IPS-18a (cell line): ENCODE results near the gene PPP3R1.
A peak's percentile ranks its signal among the peaks of the same experiment; 100 is the strongest.
"Not testable (repeated sequence)": the region's sequence is repeated elsewhere in the genome, so short reads cannot be mapped to it uniquely, and the experiment has no call there.

ENCODE experiments used
- H3K27ac ChIP-seq: one replicate; pipeline ENCODE4 v1.5.1; 2013; ENCODE audit warnings: low read length
- H3K27me3 ChIP-seq: one replicate; pipeline ENCODE4 v1.6.1; 2013; ENCODE audit warnings: mild to moderate bottlenecking, low read length; ENCODE audit not compliant: control insufficient read depth, insufficient read depth
- H3K36me3 ChIP-seq: one replicate; pipeline ENCODE4 v1.6.1; 2013; ENCODE audit warnings: low read depth, low read length; ENCODE audit not compliant: control insufficient read depth
- H3K4me1 ChIP-seq: one replicate; pipeline ENCODE4 v1.6.1; 2013; ENCODE audit warnings: low read depth, low read length; ENCODE audit not compliant: control insufficient read depth
- H3K4me3 ChIP-seq: one replicate; pipeline ENCODE4 v1.5.1; 2013; ENCODE audit warnings: low read length
- H3K9ac ChIP-seq: one replicate; pipeline ENCODE4 v1.6.1; 2013; ENCODE audit warnings: mild to moderate bottlenecking, low read length, moderate library complexity
- H3K9me3 ChIP-seq: one replicate; pipeline ENCODE4 v1.6.1; 2013; ENCODE audit warnings: low read depth, low read length; ENCODE audit not compliant: control insufficient read depth

Gene PPP3R1

GRCh38 chr2:68178432-68178831 is 73.9 kb downstream of the PPP3R1 start:
- Histone ChIP-seq H3K9ac (no peak overlapping the region), H3K9me3 (no peaks in the 10 kb centered on the region), H3K36me3 (peaks cover 38% of the 10 kb centered on the region), H3K4me3 (no peak overlapping the region), H3K27me3 (no peaks in the 10 kb centered on the region), H3K27ac (no peak overlapping the region), H3K4me1 (no peaks in the 10 kb centered on the region)

GRCh38 chr2:68177541-68177940 is 74.8 kb downstream of the PPP3R1 start:
- Histone ChIP-seq H3K9ac (no peak overlapping the region), H3K4me1 (no peaks in the 10 kb centered on the region), H3K27ac (no peak overlapping the region), H3K36me3 (peaks cover 38% of the 10 kb centered on the region), H3K9me3 (no peaks in the 10 kb centered on the region), H3K4me3 (no peak overlapping the region), H3K27me3 (no peaks in the 10 kb centered on the region)

- Histone ChIP-seq H3K4me1 (no peaks in the 10 kb centered on the region), H3K36me3 (peaks cover 40% of the 10 kb centered on the region), H3K9ac (no peak overlapping the region), H3K9me3 (no peaks in the 10 kb centered on the region), H3K4me3 (no peak overlapping the region), H3K27me3 (no peaks in the 10 kb centered on the region), H3K27ac (no peak overlapping the region)
These were observed 75.7 kb downstream of the PPP3R1 start for GRCh38 chr2:68176657-68177056.

- H3K4me3 ChIP-seq, H3K27ac ChIP-seq, H3K27me3 ChIP-seq, H3K9me3 ChIP-seq, H3K9ac ChIP-seq, H3K4me1 ChIP-seq: not testable (repeated sequence)
- H3K36me3 ChIP-seq, result peaks cover 39% of the 10 kb centered on the region
These were observed 77.1 kb downstream of the PPP3R1 start for GRCh38 chr2:68175210-68175609.

GRCh38 chr2:68172990-68173700 is 79.2 kb downstream of the PPP3R1 start:
- Histone ChIP-seq H3K36me3 (peaks cover 47% of the 10 kb centered on the region), H3K4me1 (no peaks in the 10 kb centered on the region), H3K9ac (no peak overlapping the region), H3K27me3 (no peaks in the 10 kb centered on the region), H3K9me3 (no peaks in the 10 kb centered on the region), H3K27ac (no peak overlapping the region), H3K4me3 (no peak overlapping the region)

GRCh38 chr2:68172521-68172920 is 79.8 kb downstream of the PPP3R1 start:
- H3K27me3 ChIP-seq, result no peaks in the 10 kb centered on the region
- H3K9ac ChIP-seq, result no peak overlapping the region
- peaks cover 48% of the 10 kb centered on the region for H3K36me3 ChIP-seq
- H3K27ac ChIP-seq, result no peak overlapping the region
- no peaks in the 10 kb centered on the region for H3K4me1 ChIP-seq
- H3K9me3 ChIP-seq, result no peaks in the 10 kb centered on the region
- H3K4me3 ChIP-seq, result no peak overlapping the region

GRCh38 chr2:68171684-68172083 is 80.6 kb downstream of the PPP3R1 start:
- no peaks in the 10 kb centered on the region for H3K27me3 ChIP-seq
- H3K36me3 ChIP-seq, result peaks cover 53% of the 10 kb centered on the region
- H3K9ac ChIP-seq, result no peak overlapping the region
- no peak overlapping the region for H3K27ac ChIP-seq
- no peaks in the 10 kb centered on the region for H3K9me3 ChIP-seq
- H3K4me1 ChIP-seq, result no peaks in the 10 kb centered on the region
- no peak overlapping the region for H3K4me3 ChIP-seq

- no peaks in the 10 kb centered on the region for H3K27me3 ChIP-seq
- no peaks in the 10 kb centered on the region for H3K9me3 ChIP-seq
- no peak overlapping the region for H3K27ac ChIP-seq
- H3K9ac ChIP-seq, result no peak overlapping the region
- H3K4me1 ChIP-seq, result no peaks in the 10 kb centered on the region
- H3K4me3 ChIP-seq, result no peak overlapping the region
- H3K36me3 ChIP-seq, result peaks cover 55% of the 10 kb centered on the region
These were observed 81.2 kb downstream of the PPP3R1 start for GRCh38 chr2:68171146-68171545.

GRCh38 chr2:68169308-68169707 is 83.0 kb downstream of the PPP3R1 start:
- Histone ChIP-seq H3K27me3 (no peaks in the 10 kb centered on the region), H3K36me3 (peaks cover 55% of the 10 kb centered on the region), H3K27ac (no peak overlapping the region), H3K4me1 (no peaks in the 10 kb centered on the region), H3K9me3 (no peaks in the 10 kb centered on the region), H3K9ac (no peak overlapping the region), H3K4me3 (no peak overlapping the region)

- Histone ChIP-seq H3K27ac (no peak overlapping the region), H3K36me3 (peaks cover 71% of the 10 kb centered on the region)
These were observed 85.1 kb downstream of the PPP3R1 start for GRCh38 chr2:68167186-68167585.

GRCh38 chr2:68163641-68164040 is 88.7 kb downstream of the PPP3R1 start:
- no peaks in the 10 kb centered on the region for H3K9me3 ChIP-seq
- H3K36me3 ChIP-seq, result peaks cover 72% of the 10 kb centered on the region
- no peak overlapping the region for H3K27ac ChIP-seq
- H3K9ac ChIP-seq, result no peak overlapping the region
- no peaks in the 10 kb centered on the region for H3K27me3 ChIP-seq
- no peaks in the 10 kb centered on the region for H3K4me1 ChIP-seq
- H3K4me3 ChIP-seq, result no peak overlapping the region

More at GRCh38 chr2:68167186-68167585, 85.1 kb downstream of the PPP3R1 start:
- H3K9me3 ChIP-seq, result no peaks in the 10 kb centered on the region
- H3K4me3 ChIP-seq, result no peak overlapping the region
- H3K4me1 ChIP-seq, result no peaks in the 10 kb centered on the region
- no peak overlapping the region for H3K9ac ChIP-seq
- H3K27me3 ChIP-seq, result no peaks in the 10 kb centered on the region

GRCh38 chr2:68158134-68158447 is 94.2 kb downstream of the PPP3R1 start:
- Histone ChIP-seq H3K4me1 (peaks cover 4% of the 10 kb centered on the region), H3K4me3 (peak overlapping the region; percentile 100), H3K27me3 (no peaks in the 10 kb centered on the region), H3K9me3 (no peaks in the 10 kb centered on the region), H3K36me3 (peaks cover 35% of the 10 kb centered on the region), H3K9ac (peak overlapping the region; percentile 98), H3K27ac (peak overlapping the region; percentile 87)
